BJ (cell line): ENCODE measurements around the gene HNRNPC. TPM values are rescaled to one million over a fixed set of nuclear protein-coding genes. Genes with fewer than 3 reads are reported as not detected.
"Not testable (repeated sequence)": the region's sequence is repeated elsewhere in the genome, so short reads cannot be mapped to it uniquely, and the experiment has no call there.

ENCODE experiments used
- CTCF ChIA-PET: fragments of 350-600 bp; formaldehyde crosslinking; extraction: SDS; loops from one replicate; lab custom pipeline; 2021; ENCODE audit warnings: antibody characterized with exemption, inconsistent platforms; lab: Yijun Ruan, JAX
- POLR2A ChIA-PET: fragments of 300-600 bp; sonication (Branson Sonifier 250); formaldehyde crosslinking; extraction: SDS; loops from one replicate; lab custom pipeline; 2021; ENCODE audit warnings: antibody characterized with exemption; lab: Charles Lee
- DNase-seq: peaks from one replicate; pipeline ENCODE4 v3.0.0-alpha.2; 2011; ENCODE audit warnings: low read depth
- H3K27me3 ChIP-seq: 2 replicates; pipeline ENCODE4 v1.6.0; 2011; ENCODE audit warnings: low read length; ENCODE audit not compliant: control insufficient read depth, insufficient read depth
- H3K36me3 ChIP-seq: 2 replicates; pipeline ENCODE4 v1.5.1; 2011; ENCODE audit warnings: low read length; ENCODE audit not compliant: control insufficient read depth, insufficient read depth
- H3K4me3 ChIP-seq: 2 replicates; pipeline ENCODE4 v1.5.1; 2011; ENCODE audit warnings: low read depth, mild to moderate bottlenecking, control low read depth, low read length
- polyA plus RNA-seq: library from polyadenylated mRNA; depleted of rRNA; stranded (reverse); fragments of >200 nt; gene quantifications from 2 replicates; pipeline ENCODE4 v1.2.3, GENCODE V29; 2011
- TF ChIP-seq, protein P1 (sequence below): IDR thresholded peaks from 2 replicates; pipeline ENCODE4 v1.5.1; 2011; ENCODE audit warnings: low read depth, mild to moderate bottlenecking, control low read depth, inconsistent platforms, low read length, moderate library complexity; ENCODE audit not compliant: insufficient read depth

Gene HNRNPC
- polyA plus RNA-seq, 1 experiment: 540 TPM

DNA sequence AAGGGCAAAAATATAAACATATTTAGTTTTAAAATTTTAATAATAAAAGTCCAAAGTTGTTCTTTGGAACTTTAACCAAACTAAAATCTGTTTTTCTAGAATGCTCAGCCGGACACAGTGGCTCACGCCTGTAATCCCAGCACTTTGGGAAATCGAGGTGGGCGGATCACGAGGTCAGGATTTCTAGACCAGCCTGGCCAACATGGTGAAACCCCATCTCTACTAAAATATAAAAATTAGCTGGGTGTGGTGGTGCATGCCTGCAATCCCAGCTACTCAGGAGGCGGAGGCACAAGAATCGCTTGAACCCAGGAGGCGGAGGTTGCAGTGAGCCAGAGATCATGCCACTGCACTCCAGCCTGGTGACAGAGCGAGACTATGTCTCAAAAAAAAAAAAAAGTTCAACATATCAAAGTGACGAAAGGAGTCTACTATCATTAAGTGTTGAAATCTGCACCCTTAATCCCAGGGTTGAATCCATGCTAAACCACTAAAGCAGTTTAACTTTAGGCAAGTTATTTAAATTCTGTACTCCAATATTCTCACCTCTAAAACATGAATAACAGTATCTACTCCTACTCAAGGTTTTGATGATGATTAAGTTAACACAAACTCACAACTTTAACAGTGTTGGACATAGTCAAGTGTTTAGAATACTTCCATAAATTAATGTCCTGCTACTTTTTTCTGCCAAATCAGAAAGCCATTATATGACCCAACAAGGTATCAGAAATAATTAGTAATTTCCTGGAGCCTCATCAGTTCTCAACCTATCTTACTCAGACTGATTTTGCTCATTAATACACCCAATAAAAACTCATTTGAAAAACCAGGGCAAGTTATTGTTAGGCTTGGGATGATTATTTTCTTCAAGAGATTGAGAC lies 11.0 kb downstream of the HNRNPC start:
- ChIA-PET POLR2A (interaction anchor here (0.6 kb wide), 1 partner anchor 27 kb away, joined by 3 read pairs; no protein-coding TSS in a partner anchor), CTCF (interaction anchor here (0.6 to 1.5 kb wide), 3 partner anchors 17 to 60 kb away, joined by 3 to 5 read pairs (median 4); no protein-coding TSS in a partner anchor)
- TF ChIP-seq, protein P1, sequence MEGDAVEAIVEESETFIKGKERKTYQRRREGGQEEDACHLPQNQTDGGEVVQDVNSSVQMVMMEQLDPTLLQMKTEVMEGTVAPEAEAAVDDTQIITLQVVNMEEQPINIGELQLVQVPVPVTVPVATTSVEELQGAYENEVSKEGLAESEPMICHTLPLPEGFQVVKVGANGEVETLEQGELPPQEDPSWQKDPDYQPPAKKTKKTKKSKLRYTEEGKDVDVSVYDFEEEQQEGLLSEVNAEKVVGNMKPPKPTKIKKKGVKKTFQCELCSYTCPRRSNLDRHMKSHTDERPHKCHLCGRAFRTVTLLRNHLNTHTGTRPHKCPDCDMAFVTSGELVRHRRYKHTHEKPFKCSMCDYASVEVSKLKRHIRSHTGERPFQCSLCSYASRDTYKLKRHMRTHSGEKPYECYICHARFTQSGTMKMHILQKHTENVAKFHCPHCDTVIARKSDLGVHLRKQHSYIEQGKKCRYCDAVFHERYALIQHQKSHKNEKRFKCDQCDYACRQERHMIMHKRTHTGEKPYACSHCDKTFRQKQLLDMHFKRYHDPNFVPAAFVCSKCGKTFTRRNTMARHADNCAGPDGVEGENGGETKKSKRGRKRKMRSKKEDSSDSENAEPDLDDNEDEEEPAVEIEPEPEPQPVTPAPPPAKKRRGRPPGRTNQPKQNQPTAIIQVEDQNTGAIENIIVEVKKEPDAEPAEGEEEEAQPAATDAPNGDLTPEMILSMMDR: no peak
- DNase-seq: no peak
- no peaks in the 10 kb centered on the region for H3K27me3 ChIP-seq
- H3K4me3 ChIP-seq: no peak overlapping the region
- H3K36me3 ChIP-seq: peaks cover 10% of the 10 kb centered on the region

DNA sequence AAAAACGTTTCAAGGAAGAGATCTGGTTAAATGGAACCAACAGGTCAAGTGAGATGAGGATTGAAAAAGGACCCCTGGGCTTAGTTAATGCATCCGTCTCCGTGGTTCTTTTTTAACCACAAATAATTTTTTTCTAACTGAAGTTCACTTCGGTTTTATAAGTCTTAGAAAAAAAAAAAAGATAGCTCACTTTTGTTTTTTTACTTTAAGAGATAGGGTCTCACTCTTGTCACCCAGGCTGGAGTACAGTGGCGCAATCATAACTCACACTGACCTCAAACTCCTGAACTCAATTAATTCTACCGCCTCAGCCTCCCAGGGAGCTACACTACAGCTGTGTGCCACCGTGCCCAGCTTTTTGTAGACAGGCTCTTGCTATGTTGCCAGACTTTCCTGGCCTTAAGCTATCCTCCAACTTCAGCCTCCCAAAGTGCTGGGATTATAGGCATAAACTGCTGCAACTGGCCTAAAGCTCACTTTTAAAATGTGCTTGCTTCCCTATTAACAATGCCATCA lies 11.8 kb downstream of the HNRNPC start:
- no peak for DNase-seq
- POLR2A ChIA-PET: interaction anchor here (0.6 to 0.7 kb wide), 2 partner anchors 11 to 26 kb away, joined by 3 to 4 read pairs; no protein-coding TSS in a partner anchor
- TF ChIP-seq, protein P1: no peak
- CTCF ChIA-PET: interaction anchor here (0.6 to 1.5 kb wide), 4 partner anchors 16 to 60 kb away, joined by 3 to 5 read pairs (median 4); no protein-coding TSS in a partner anchor
- H3K4me3 ChIP-seq: no peak overlapping the region
- H3K27me3 ChIP-seq: no peaks in the 10 kb centered on the region
- H3K36me3 ChIP-seq: peaks cover 9% of the 10 kb centered on the region

DNA sequence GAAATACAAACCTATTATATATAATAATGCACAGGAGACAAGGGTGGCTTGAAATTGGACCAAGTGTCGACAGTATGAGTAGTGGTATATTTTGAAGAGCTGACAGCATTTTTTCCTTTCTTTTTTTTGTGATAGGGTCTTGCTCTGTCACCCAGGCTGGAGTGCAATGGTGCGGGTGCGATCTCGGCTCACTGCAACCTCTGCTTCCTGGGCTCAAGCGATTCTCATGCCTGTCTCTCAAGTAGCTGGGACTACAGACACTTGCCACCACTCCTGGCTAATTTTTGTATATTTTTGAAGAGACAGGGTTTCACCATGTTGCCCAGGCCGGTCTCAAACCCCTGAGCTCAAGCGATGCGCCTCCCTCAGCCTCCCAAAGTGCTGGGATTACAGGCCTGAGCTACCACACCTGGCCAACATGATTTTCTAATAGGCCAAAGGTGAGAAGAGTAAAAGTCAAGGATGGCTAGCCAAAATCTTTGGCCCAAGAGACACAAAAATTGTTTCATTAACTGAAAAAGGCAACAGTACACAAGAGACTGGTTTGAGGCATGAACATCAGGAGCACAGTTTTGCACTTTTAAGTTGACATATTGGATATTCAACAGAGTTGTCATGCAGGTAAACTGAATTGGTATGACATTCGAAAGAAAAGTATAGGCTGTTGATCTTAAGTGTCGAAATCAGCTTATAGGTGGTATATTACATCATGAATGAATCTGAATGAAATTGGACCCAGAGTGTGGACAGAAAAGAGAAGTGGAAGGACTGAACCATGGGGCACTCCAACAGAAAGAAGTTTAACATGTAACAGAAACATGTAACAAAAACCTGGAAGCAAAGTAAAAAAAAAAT lies 12.5 kb downstream of the HNRNPC start:
- ChIA-PET POLR2A (interaction anchor here (0.7 kb wide), 1 partner anchor 10 kb away, joined by 4 read pairs; no protein-coding TSS in a partner anchor), CTCF (interaction anchor here (0.6 to 1.5 kb wide), 4 partner anchors 15 to 18 kb away, joined by 3 to 8 read pairs (median 4); no protein-coding TSS in a partner anchor)
- no peak overlapping the region for H3K4me3 ChIP-seq
- no peak for DNase-seq
- H3K36me3 ChIP-seq: peaks cover 7% of the 10 kb centered on the region
- TF ChIP-seq, protein P1: no peak
- no peaks in the 10 kb centered on the region for H3K27me3 ChIP-seq

DNA sequence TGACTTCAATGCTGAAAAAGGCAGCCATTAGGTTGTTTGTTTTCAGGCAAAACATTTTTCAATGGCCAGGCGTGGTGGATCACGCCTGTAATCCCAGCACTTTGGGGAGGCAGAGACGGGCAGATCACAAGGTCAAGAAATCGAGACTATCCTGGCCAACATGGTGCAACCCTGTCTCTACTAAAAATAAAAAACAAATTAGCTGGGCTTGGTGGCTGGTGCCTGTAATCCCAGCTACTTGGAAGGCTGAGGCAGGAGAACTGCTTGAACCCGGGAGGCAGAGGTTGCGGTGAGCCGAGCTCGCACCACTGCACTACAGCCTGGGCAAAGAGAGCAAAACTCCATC lies 13.2 kb downstream of the HNRNPC start:
- CTCF ChIA-PET: interaction anchor here (1.5 kb wide), 1 partner anchor 16 kb away, joined by 8 read pairs; no protein-coding TSS in a partner anchor
- peaks cover 11% of the 10 kb centered on the region for H3K36me3 ChIP-seq
- H3K27me3 ChIP-seq, H3K4me3 ChIP-seq, POLR2A ChIA-PET, DNase-seq: not testable (repeated sequence)

DNA sequence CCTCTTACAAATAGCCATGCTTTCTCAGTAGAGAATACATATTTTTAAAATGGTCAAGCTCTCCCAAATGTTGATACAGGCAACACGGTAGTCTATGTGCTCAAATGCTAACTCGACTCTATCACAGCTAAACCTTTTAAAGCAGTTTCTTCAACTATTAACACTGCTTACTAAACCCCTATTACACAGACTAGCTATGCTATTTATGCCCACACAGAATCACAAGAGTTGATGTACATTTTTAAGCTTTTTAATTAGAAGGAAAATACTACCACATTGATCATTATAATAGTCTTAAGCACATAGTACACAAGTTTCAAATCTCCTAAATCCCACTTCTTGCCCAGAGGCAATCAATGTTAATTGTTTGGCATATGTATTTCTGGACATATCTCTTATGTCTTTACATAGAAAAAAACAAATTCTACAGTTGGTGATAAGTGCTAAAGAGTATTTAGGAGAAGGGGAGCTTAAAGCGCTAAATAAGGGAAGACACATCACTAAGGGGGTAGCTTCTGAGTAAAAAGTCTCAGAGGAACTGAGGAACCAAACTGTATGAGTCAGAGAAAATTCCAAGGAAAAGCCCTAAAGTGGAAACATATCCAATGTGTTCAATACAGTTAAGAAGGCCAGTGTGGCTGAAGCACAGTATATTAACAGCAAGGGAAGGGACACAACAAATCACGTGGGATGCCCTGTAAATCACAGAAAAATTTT lies 13.7 kb downstream of the HNRNPC start:
- no peak for DNase-seq

More for the DNA sequence above, 13.7 kb downstream of the HNRNPC start:
- TF ChIP-seq, protein P1: no peak
- Histone ChIP-seq H3K36me3 (peaks cover 9% of the 10 kb centered on the region), H3K27me3 (no peaks in the 10 kb centered on the region), H3K4me3 (no peak overlapping the region)
- ChIA-PET CTCF (interaction anchor here (1.5 kb wide), 1 partner anchor 16 kb away, joined by 8 read pairs; no protein-coding TSS in a partner anchor), POLR2A (no interaction called here)
